Immature natural killer cell (primary cell): Measurements from ENCODE around the gene DCN. TPM values are rescaled to one million over a fixed set of nuclear protein-coding genes. Genes with fewer than 3 reads are reported as not detected.

Experiments
- DNase-seq, 3 donors: peaks; one replicate each; pipeline ENCODE4 v3.0.0; 2022; ENCODE audit warnings: mixed read lengths in 1 of 3
- H3K27ac Mint-ChIP-seq, 6 donors: one replicate each; pipeline ENCODE4 v1.8.0; 2020; ENCODE audit warnings: mixed read lengths in 6 of 6, mild to moderate bottlenecking in 5 of 6, inconsistent platforms in 4 of 6, moderate library complexity in 3 of 6
- H3K27me3 Mint-ChIP-seq, 3 donors: one replicate each; pipeline ENCODE4 v1.8.0; 2020 to 2021; ENCODE audit warnings: low read depth in 3 of 3, mild to moderate bottlenecking in 3 of 3, mixed read lengths in 3 of 3, moderate library complexity in 3 of 3, inconsistent platforms in 1 of 3
- H3K36me3 Mint-ChIP-seq, 3 donors: one replicate each; pipeline ENCODE4 v1.8.0; 2020; ENCODE audit warnings: mixed read lengths in 3 of 3, inconsistent platforms in 2 of 3, mild to moderate bottlenecking in 2 of 3
- H3K4me1 Mint-ChIP-seq, 2 donors: one replicate each; pipeline ENCODE4 v1.8.0; 2020; ENCODE audit warnings: inconsistent platforms in 2 of 2, mild to moderate bottlenecking in 2 of 2, mixed read lengths in 2 of 2, moderate library complexity in 1 of 2
- H3K4me3 Mint-ChIP-seq, 5 donors: one replicate each; pipeline ENCODE4 v1.8.0; 2020; ENCODE audit warnings: mild to moderate bottlenecking in 5 of 5, mixed read lengths in 5 of 5, inconsistent platforms in 3 of 5, moderate library complexity in 3 of 5
- H3K9me3 Mint-ChIP-seq, 6 donors: one replicate each; pipeline ENCODE4 v1.8.0; 2020; ENCODE audit warnings: mild to moderate bottlenecking in 6 of 6, mixed read lengths in 6 of 6, inconsistent platforms in 4 of 6, moderate library complexity in 3 of 6
- polyA plus RNA-seq, 3 donors: library from polyadenylated mRNA; unstranded; fragments of 300-500 nt; fragmentation: Illumina TruSeq; gene quantifications; one replicate each; pipeline ENCODE4 v1.2.3, GENCODE V29; 2021

Gene DCN
- polyA plus RNA-seq, 3 donors from 2014 or later = not detected

- no peaks in the 10 kb centered on the region for H3K4me1 Mint-ChIP-seq
- peaks cover 0 to 2% (median 1%) of the 10 kb centered on the region in 3 donors for H3K27me3 Mint-ChIP-seq
- H3K4me3 Mint-ChIP-seq = no peak overlapping the region
- no peaks in the 10 kb centered on the region for H3K9me3 Mint-ChIP-seq
- no peak overlapping the region for H3K27ac Mint-ChIP-seq
- DNase-seq = no peak
- no peaks in the 10 kb centered on the region for H3K36me3 Mint-ChIP-seq
Measured at GRCh38 chr12:91179315-91179714, 3.3 kb downstream of the DCN start.

- no peak for DNase-seq
- H3K36me3 Mint-ChIP-seq = no peaks in the 10 kb centered on the region
- H3K4me1 Mint-ChIP-seq = no peaks in the 10 kb centered on the region
- peaks cover 0 to 2% (median 0%) of the 10 kb centered on the region in 6 donors for H3K9me3 Mint-ChIP-seq
- H3K27ac Mint-ChIP-seq = no peak overlapping the region
- no peak overlapping the region for H3K4me3 Mint-ChIP-seq
- peaks cover 0 to 2% (median 1%) of the 10 kb centered on the region in 3 donors for H3K27me3 Mint-ChIP-seq
Measured at GRCh38 chr12:91178781-91179180, 3.8 kb downstream of the DCN start.

- Mint-ChIP-seq H3K4me3 (no peak overlapping the region), H3K36me3 (no peaks in the 10 kb centered on the region), H3K9me3 (peaks cover 0 to 2% (median 0%) of the 10 kb centered on the region in 6 donors), H3K4me1 (no peaks in the 10 kb centered on the region), H3K27ac (no peak overlapping the region), H3K27me3 (peaks cover 0 to 1% (median 0%) of the 10 kb centered on the region in 3 donors)
- DNase-seq = no peak
Measured at GRCh38 chr12:91178139-91178561, 4.5 kb downstream of the DCN start.

- Mint-ChIP-seq H3K36me3 (no peaks in the 10 kb centered on the region), H3K4me3 (no peak overlapping the region), H3K9me3 (peaks cover 0 to 2% (median 0%) of the 10 kb centered on the region in 6 donors), H3K27ac (no peak overlapping the region), H3K4me1 (no peaks in the 10 kb centered on the region), H3K27me3 (peaks cover 0 to 1% (median 0%) of the 10 kb centered on the region in 3 donors)
- no peak for DNase-seq
Measured at GRCh38 chr12:91177381-91177780, 5.2 kb downstream of the DCN start.

GRCh38 chr12:91176915-91177314 lies 5.7 kb downstream of the DCN start:
- Mint-ChIP-seq H3K4me1 (no peaks in the 10 kb centered on the region), H3K27ac (no peak overlapping the region), H3K4me3 (no peak overlapping the region), H3K27me3 (peaks cover 0 to 1% (median 0%) of the 10 kb centered on the region in 3 donors), H3K36me3 (no peaks in the 10 kb centered on the region), H3K9me3 (peaks cover 0 to 2% (median 0%) of the 10 kb centered on the region in 6 donors)
- DNase-seq = no peak

GRCh38 chr12:91176358-91176757 lies 6.3 kb downstream of the DCN start:
- Mint-ChIP-seq H3K27me3 (peaks cover 0 to 1% (median 0%) of the 10 kb centered on the region in 3 donors), H3K9me3 (peaks cover 0 to 2% (median 0%) of the 10 kb centered on the region in 6 donors), H3K4me3 (no peak overlapping the region), H3K36me3 (no peaks in the 10 kb centered on the region), H3K27ac (no peak overlapping the region), H3K4me1 (no peaks in the 10 kb centered on the region)
- DNase-seq = no peak

GRCh38 chr12:91173124-91173523 lies 9.5 kb downstream of the DCN start:
- Mint-ChIP-seq H3K9me3 (peaks cover 0 to 6% (median 0%) of the 10 kb centered on the region in 6 donors), H3K36me3 (no peaks in the 10 kb centered on the region), H3K4me3 (no peak overlapping the region), H3K27ac (no peak overlapping the region), H3K27me3 (peaks cover 0 to 1% (median 0%) of the 10 kb centered on the region in 3 donors), H3K4me1 (no peaks in the 10 kb centered on the region)
- no peak for DNase-seq

GRCh38 chr12:91172096-91172495 lies 10.5 kb downstream of the DCN start:
- Mint-ChIP-seq H3K36me3 (no peaks in the 10 kb centered on the region), H3K4me1 (no peaks in the 10 kb centered on the region), H3K4me3 (no peak overlapping the region), H3K27me3 (peaks cover 0 to 1% (median 0%) of the 10 kb centered on the region in 3 donors), H3K9me3 (peaks cover 0 to 6% (median 0%) of the 10 kb centered on the region in 6 donors), H3K27ac (no peak overlapping the region)
- DNase-seq = no peak

GRCh38 chr12:91171476-91171875 lies 11.1 kb downstream of the DCN start:
- H3K27me3 Mint-ChIP-seq = no peaks in the 10 kb centered on the region
- no peak for DNase-seq
- H3K27ac Mint-ChIP-seq = no peak overlapping the region
- H3K4me1 Mint-ChIP-seq = no peaks in the 10 kb centered on the region
- no peak overlapping the region for H3K4me3 Mint-ChIP-seq
- no peaks in the 10 kb centered on the region for H3K36me3 Mint-ChIP-seq
- H3K9me3 Mint-ChIP-seq = peaks cover 0 to 6% (median 0%) of the 10 kb centered on the region in 6 donors

- no peak for DNase-seq
- no peak overlapping the region for H3K4me3 Mint-ChIP-seq
- H3K27me3 Mint-ChIP-seq = no peaks in the 10 kb centered on the region
- no peak overlapping the region for H3K27ac Mint-ChIP-seq
- no peaks in the 10 kb centered on the region for H3K36me3 Mint-ChIP-seq
- no peaks in the 10 kb centered on the region for H3K9me3 Mint-ChIP-seq
- no peaks in the 10 kb centered on the region for H3K4me1 Mint-ChIP-seq
Measured at GRCh38 chr12:91163116-91163515, 19.5 kb downstream of the DCN start.

- Mint-ChIP-seq H3K27ac (no peak overlapping the region), H3K4me3 (no peak overlapping the region), H3K27me3 (no peaks in the 10 kb centered on the region), H3K9me3 (no peaks in the 10 kb centered on the region), H3K4me1 (no peaks in the 10 kb centered on the region), H3K36me3 (no peaks in the 10 kb centered on the region)
- no peak for DNase-seq
Measured at GRCh38 chr12:91161009-91161408, 21.6 kb downstream of the DCN start.

GRCh38 chr12:91155990-91156389 lies 26.6 kb downstream of the DCN start:
- H3K27me3 Mint-ChIP-seq = no peaks in the 10 kb centered on the region
- no peaks in the 10 kb centered on the region for H3K9me3 Mint-ChIP-seq
- H3K4me3 Mint-ChIP-seq = no peak overlapping the region
- H3K36me3 Mint-ChIP-seq = no peaks in the 10 kb centered on the region
- no peaks in the 10 kb centered on the region for H3K4me1 Mint-ChIP-seq
- no peak overlapping the region for H3K27ac Mint-ChIP-seq
- no peak for DNase-seq

- Mint-ChIP-seq H3K9me3 (peaks cover 0 to 5% (median 0%) of the 10 kb centered on the region in 6 donors), H3K36me3 (no peaks in the 10 kb centered on the region), H3K4me3 (no peak overlapping the region), H3K27me3 (peaks cover 0 to 2% (median 0%) of the 10 kb centered on the region in 3 donors), H3K27ac (no peak overlapping the region), H3K4me1 (no peaks in the 10 kb centered on the region)
- DNase-seq = no peak
Measured at GRCh38 chr12:91154131-91154530, 28.5 kb downstream of the DCN start.

GRCh38 chr12:91144053-91144452 lies 38.6 kb downstream of the DCN start:
- no peak for DNase-seq
- Mint-ChIP-seq H3K4me1 (no peaks in the 10 kb centered on the region), H3K9me3 (peaks cover 0 to 7% (median 2%) of the 10 kb centered on the region in 6 donors), H3K27ac (no peak overlapping the region), H3K27me3 (peaks cover 0 to 6% (median 0%) of the 10 kb centered on the region in 3 donors), H3K36me3 (no peaks in the 10 kb centered on the region), H3K4me3 (no peak overlapping the region)

- Mint-ChIP-seq H3K27me3 (peaks cover 0 to 4% (median 0%) of the 10 kb centered on the region in 3 donors), H3K27ac (no peak overlapping the region), H3K4me1 (no peaks in the 10 kb centered on the region), H3K36me3 (no peaks in the 10 kb centered on the region), H3K9me3 (peaks cover 0 to 5% (median 2%) of the 10 kb centered on the region in 6 donors), H3K4me3 (no peak overlapping the region)
- DNase-seq = no peak
Measured at GRCh38 chr12:91143206-91143605, 39.4 kb downstream of the DCN start.
